ENCODE measurements around the gene SKAP2. TPM values are rescaled to one million over a fixed set of nuclear protein-coding genes. Genes with fewer than 3 reads are reported as not detected.

The SKAP2 gene
- total and polyA plus RNA-seq, 7 donors, result 13.0 to 34.2 (median 19.3) TPM

GRCh38 chr7:26813432-26813831 is 51.0 kb downstream of the SKAP2 start:
- Histone ChIP-seq H3K27ac (no peak overlapping the region), H3K36me3 (no peaks in the 10 kb centered on the region), H3K4me1 (peaks cover 0 to 6% (median 0%) of the 10 kb centered on the region in 4 donors), H3K4me3 (no peak overlapping the region), H3K9me3 (no peaks in the 10 kb centered on the region), H3K27me3 (no peaks in the 10 kb centered on the region)
- TF ChIP-seq POLR2AphosphoS5 (IDR thresholded peaks at IDR 0.05) (no peak), EP300 (IDR thresholded peaks at IDR 0.05) (no peak), POLR2A (IDR thresholded peaks at IDR 0.05) (no peak), CTCF (IDR thresholded peaks at IDR 0.05) (no peak)
- WGBS, 2 donors, result 82 to 88% methylated on average over 2 of the region's 2 CpGs
- intact Hi-C loops (cut with DNase I), result no loop called here
- no peak for DNase-seq

GRCh38 chr7:26794541-26794940 is 69.8 kb downstream of the SKAP2 start:
- Histone ChIP-seq H3K27me3 (no peaks in the 10 kb centered on the region), H3K4me1 (no peaks in the 10 kb centered on the region), H3K9me3 (no peaks in the 10 kb centered on the region), H3K27ac (no peak overlapping the region), H3K4me3 (no peak overlapping the region), H3K36me3 (no peaks in the 10 kb centered on the region)
- TF ChIP-seq EP300 (IDR thresholded peaks at IDR 0.05), result no peak
- DNase-seq, result no peak
- intact Hi-C loops (cut with DNase I), result no loop called here
- WGBS, 2 donors, result 77 to 98% methylated on average over 2 of the region's 2 CpGs

- no peaks in the 10 kb centered on the region for H3K36me3 ChIP-seq
- no peak overlapping the region for H3K4me3 ChIP-seq
- H3K4me1 ChIP-seq, result no peaks in the 10 kb centered on the region
- DNase-seq, result no peak
- no peaks in the 10 kb centered on the region for H3K9me3 ChIP-seq
- TF ChIP-seq EP300 (IDR thresholded peaks at IDR 0.05) (no peak), POLR2A (IDR thresholded peaks at IDR 0.05) (no peak), CTCF (IDR thresholded peaks at IDR 0.05) (no peak), POLR2AphosphoS5 (IDR thresholded peaks at IDR 0.05) (no peak)
- intact Hi-C loops (cut with DNase I), result no loop called here
- H3K27me3 ChIP-seq, result no peaks in the 10 kb centered on the region
- no peak overlapping the region for H3K27ac ChIP-seq
These were observed 71.8 kb downstream of the SKAP2 start for GRCh38 chr7:26792576-26792975.

GRCh38 chr7:26792006-26792405 is 72.4 kb downstream of the SKAP2 start:
- intact Hi-C loops (cut with DNase I), result no loop called here
- H3K4me3 ChIP-seq, result no peak overlapping the region
- TF ChIP-seq EP300 (IDR thresholded peaks at IDR 0.05) (no peak), POLR2A (IDR thresholded peaks at IDR 0.05) (no peak), CTCF (IDR thresholded peaks at IDR 0.05) (no peak), POLR2AphosphoS5 (IDR thresholded peaks at IDR 0.05) (no peak)
- no peak for DNase-seq
- H3K36me3 ChIP-seq, result no peaks in the 10 kb centered on the region
- no peaks in the 10 kb centered on the region for H3K27me3 ChIP-seq
- H3K27ac ChIP-seq, result no peak overlapping the region
- H3K9me3 ChIP-seq, result no peaks in the 10 kb centered on the region
- no peaks in the 10 kb centered on the region for H3K4me1 ChIP-seq

- TF ChIP-seq CTCF (IDR thresholded peaks at IDR 0.05), result no peak
- TF ChIP-seq EP300 (IDR thresholded peaks at IDR 0.05), result no peak
- no peak for TF ChIP-seq POLR2AphosphoS5 (IDR thresholded peaks at IDR 0.05)
- TF ChIP-seq POLR2A (IDR thresholded peaks at IDR 0.05), result no peak
- Histone ChIP-seq H3K9me3 (no peaks in the 10 kb centered on the region), H3K4me3 (no peak overlapping the region), H3K36me3 (no peaks in the 10 kb centered on the region), H3K27me3 (no peaks in the 10 kb centered on the region), H3K27ac (no peak overlapping the region), H3K4me1 (no peaks in the 10 kb centered on the region)
- intact Hi-C loops (cut with DNase I), result no loop called here
- 89 to 95% methylated on average over 5 of the region's 5 CpGs for WGBS, 2 donors
- no peak for DNase-seq
These were observed 74.8 kb downstream of the SKAP2 start for GRCh38 chr7:26789481-26790184.
